ENCODE data around the gene SLC16A10. TPM values are rescaled to one million over a fixed set of nuclear protein-coding genes. Genes with fewer than 3 reads are reported as not detected.

SLC16A10 gene
- total RNA-seq, 1 donor from 2014 or later = 2.4 TPM

DNA sequence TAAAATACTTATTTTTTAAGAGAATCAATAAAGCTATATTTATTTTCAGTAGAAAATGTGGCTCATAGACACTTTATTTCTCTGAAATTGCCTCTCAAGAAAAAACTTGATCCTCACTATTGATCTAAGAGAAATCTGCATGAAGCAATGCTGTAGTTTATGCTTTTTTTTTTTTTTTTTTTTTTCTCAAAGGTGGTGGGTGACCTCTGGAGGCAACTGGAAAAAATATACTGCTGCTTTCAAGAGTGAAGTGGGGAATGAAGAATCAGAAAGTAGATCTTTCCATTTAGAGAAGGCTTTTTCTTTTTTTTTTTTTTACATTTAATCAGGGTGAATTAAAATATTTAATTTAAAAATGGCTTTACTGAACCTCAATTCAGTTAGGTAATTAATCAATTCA, 169.3 kb downstream of the SLC16A10 start:
- no peak overlapping the region for H3K27ac Mint-ChIP-seq (ENCODE audit: unreplicated experiment)
- peaks cover 15% of the 10 kb centered on the region for H3K4me1 Mint-ChIP-seq (ENCODE audit: unreplicated experiment)
- peaks cover 4% of the 10 kb centered on the region for H3K36me3 Mint-ChIP-seq (ENCODE audit: low read depth, unreplicated experiment)
- TF ChIP-seq, protein P1, sequence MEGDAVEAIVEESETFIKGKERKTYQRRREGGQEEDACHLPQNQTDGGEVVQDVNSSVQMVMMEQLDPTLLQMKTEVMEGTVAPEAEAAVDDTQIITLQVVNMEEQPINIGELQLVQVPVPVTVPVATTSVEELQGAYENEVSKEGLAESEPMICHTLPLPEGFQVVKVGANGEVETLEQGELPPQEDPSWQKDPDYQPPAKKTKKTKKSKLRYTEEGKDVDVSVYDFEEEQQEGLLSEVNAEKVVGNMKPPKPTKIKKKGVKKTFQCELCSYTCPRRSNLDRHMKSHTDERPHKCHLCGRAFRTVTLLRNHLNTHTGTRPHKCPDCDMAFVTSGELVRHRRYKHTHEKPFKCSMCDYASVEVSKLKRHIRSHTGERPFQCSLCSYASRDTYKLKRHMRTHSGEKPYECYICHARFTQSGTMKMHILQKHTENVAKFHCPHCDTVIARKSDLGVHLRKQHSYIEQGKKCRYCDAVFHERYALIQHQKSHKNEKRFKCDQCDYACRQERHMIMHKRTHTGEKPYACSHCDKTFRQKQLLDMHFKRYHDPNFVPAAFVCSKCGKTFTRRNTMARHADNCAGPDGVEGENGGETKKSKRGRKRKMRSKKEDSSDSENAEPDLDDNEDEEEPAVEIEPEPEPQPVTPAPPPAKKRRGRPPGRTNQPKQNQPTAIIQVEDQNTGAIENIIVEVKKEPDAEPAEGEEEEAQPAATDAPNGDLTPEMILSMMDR (IDR thresholded peaks at IDR 0.05; ENCODE audit: unreplicated experiment) = no peak
- H3K27me3 Mint-ChIP-seq (ENCODE audit: unreplicated experiment) = peaks cover 4% of the 10 kb centered on the region
- no peak overlapping the region for H3K4me3 Mint-ChIP-seq (ENCODE audit: unreplicated experiment)
- DNase-seq (ENCODE audit: low spot score) = no peak
- H3K9me3 Mint-ChIP-seq (ENCODE audit: unreplicated experiment) = no peaks in the 10 kb centered on the region

DNA sequence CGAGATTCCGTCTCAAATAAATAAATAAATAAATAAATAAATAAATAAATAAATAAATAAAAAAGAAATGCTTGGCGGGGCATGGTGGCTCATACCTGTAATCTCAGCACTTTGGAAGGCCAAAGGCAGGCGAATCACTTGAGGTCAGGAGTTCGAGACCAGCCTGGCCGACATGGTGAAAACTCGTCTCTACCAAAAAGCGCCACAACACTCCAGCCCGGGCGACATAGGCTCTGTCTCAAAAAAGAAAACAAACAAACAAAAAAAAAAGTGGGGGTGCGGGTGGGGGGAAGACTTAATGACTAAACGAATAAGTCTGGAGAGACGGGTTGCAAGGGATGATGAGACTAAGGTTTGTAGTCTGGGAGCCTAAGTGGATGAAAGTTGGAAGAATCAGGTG, 170.7 kb downstream of the SLC16A10 start:
- Mint-ChIP-seq H3K9me3 (ENCODE audit: unreplicated experiment) (no peaks in the 10 kb centered on the region), H3K36me3 (ENCODE audit: low read depth, unreplicated experiment) (peaks cover 4% of the 10 kb centered on the region), H3K4me1 (ENCODE audit: unreplicated experiment) (peaks cover 15% of the 10 kb centered on the region), H3K27ac (ENCODE audit: unreplicated experiment) (peak overlapping the region; percentile 1), H3K27me3 (ENCODE audit: unreplicated experiment) (peaks cover 4% of the 10 kb centered on the region), H3K4me3 (ENCODE audit: unreplicated experiment) (no peak overlapping the region)
- DNase-seq (ENCODE audit: low spot score) = no peak
- TF ChIP-seq, protein P1 (IDR thresholded peaks at IDR 0.05; ENCODE audit: unreplicated experiment) = no peak

DNA sequence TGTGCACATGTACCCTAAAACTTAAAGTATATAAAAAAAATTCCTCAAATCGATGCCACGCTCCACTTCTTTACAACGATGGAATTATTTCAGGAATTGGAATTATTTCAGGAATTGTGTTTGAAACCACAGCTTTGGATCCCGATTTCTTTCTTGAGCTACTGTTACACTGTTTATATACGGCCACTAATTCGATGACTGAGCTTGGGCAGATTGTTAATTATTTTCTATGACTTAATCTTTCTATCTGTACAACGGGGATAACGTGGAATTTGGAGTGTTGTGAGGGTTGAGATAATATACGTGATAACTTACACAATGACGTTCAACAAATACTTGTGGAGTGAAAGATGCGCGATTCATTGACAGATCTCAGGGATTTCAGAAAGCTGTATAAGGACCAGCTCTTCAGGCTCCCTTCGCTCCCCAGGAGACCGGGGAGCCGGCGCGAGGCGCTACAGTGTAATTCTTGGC, 171.3 kb downstream of the SLC16A10 start:
- TF ChIP-seq, protein P1 (IDR thresholded peaks at IDR 0.05; ENCODE audit: unreplicated experiment) = no peak
- Mint-ChIP-seq H3K4me3 (ENCODE audit: unreplicated experiment) (peak overlapping the region; percentile 71), H3K27me3 (ENCODE audit: unreplicated experiment) (peaks cover 4% of the 10 kb centered on the region), H3K4me1 (ENCODE audit: unreplicated experiment) (peaks cover 15% of the 10 kb centered on the region), H3K27ac (ENCODE audit: unreplicated experiment) (peak overlapping the region; percentile 95), H3K9me3 (ENCODE audit: unreplicated experiment) (no peaks in the 10 kb centered on the region), H3K36me3 (ENCODE audit: low read depth, unreplicated experiment) (peaks cover 4% of the 10 kb centered on the region)
- no peak for DNase-seq (ENCODE audit: low spot score)

DNA sequence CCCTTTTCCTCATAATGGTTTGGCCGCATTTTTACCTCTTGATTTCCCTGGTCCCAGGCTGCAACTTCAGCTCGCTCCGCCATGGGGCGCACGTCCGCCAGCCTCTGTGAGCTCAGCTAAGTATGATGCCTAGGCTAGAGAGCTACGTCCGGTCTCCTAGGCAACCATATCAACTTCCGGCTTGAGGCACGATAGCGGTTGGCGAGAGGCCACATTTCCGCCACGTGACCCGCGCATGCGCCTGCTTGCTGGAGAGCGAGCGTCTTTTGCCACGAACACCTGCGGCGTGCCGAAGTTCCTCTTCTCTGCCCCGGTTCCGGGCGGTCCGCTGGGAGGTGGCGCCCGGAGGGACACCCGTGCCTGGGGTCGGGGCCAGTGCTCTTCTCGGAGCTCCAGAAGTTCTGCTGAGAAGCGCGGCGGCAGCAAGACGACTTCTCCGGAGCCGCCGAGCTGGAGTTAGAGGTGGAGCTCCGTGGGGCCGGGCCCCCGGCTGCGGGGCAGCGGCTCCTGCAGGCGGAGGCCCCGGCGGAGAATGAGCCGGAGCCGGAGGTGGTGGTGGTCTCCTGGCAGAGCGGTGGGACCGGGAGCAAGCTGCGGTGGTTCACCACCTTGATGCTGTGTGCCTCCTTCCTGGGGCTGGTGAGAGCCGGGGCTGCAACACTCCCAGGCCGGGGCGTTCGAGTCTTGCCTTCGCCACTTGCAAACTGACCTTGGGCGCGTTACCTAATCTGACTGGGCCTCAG, 172.0 kb downstream of the SLC16A10 start:
- TF ChIP-seq, protein P1 (IDR thresholded peaks at IDR 0.05; ENCODE audit: unreplicated experiment) = peak; percentile 92
- peak; percentile 98 for DNase-seq (ENCODE audit: low spot score)
- H3K9me3 Mint-ChIP-seq (ENCODE audit: unreplicated experiment) = no peaks in the 10 kb centered on the region
- H3K27me3 Mint-ChIP-seq (ENCODE audit: unreplicated experiment) = peaks cover 4% of the 10 kb centered on the region
- peak overlapping the region; percentile 95 for H3K27ac Mint-ChIP-seq (ENCODE audit: unreplicated experiment)
- peaks cover 15% of the 10 kb centered on the region for H3K4me1 Mint-ChIP-seq (ENCODE audit: unreplicated experiment)
- H3K4me3 Mint-ChIP-seq (ENCODE audit: unreplicated experiment) = peak overlapping the region; percentile 87
- H3K36me3 Mint-ChIP-seq (ENCODE audit: low read depth, unreplicated experiment) = peaks cover 4% of the 10 kb centered on the region

DNA sequence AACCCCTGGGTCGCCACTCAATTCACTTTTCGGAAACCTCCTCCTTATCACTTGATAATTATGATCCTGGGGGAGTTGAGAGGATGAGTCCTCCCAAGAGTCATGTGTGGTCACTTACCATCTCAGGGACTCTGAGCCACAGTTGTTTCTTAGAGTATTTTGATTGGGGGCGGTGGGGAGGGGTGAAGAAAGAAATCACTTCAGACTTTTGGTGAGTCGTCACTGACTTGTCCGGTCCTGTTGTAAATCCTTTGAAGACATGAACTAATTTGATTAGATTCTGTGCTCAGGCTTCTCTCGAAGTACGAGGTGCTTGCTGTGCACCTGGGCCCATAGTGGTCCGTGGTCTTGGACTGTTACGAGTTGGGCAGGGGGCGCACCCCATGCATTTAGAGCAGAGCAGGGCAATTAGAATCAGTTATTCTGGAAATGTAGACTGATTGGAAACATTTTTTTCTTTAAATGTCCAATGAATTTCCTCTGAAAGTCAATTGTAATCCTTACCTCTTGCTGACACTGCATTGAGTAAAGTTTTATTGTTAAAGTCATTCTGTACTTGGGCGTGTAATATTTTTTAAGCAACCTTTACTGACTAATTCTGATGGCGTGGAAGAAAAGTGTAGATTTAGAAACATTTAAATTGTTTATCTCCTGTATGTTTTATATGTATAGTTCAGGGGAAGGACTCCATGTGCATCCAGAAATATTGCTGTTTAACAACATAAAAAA, 173.4 kb downstream of the SLC16A10 start:
- TF ChIP-seq, protein P1 (IDR thresholded peaks at IDR 0.05; ENCODE audit: unreplicated experiment) = no peak
- Mint-ChIP-seq H3K9me3 (ENCODE audit: unreplicated experiment) (no peaks in the 10 kb centered on the region), H3K4me1 (ENCODE audit: unreplicated experiment) (peaks cover 11% of the 10 kb centered on the region), H3K27me3 (ENCODE audit: unreplicated experiment) (peaks cover 2% of the 10 kb centered on the region), H3K4me3 (ENCODE audit: unreplicated experiment) (peak overlapping the region; percentile 44), H3K27ac (ENCODE audit: unreplicated experiment) (no peak overlapping the region), H3K36me3 (ENCODE audit: low read depth, unreplicated experiment) (peaks cover 4% of the 10 kb centered on the region)
- no peak for DNase-seq (ENCODE audit: low spot score)
